GM10248 (cell line): ENCODE measurements around the gene ZBTB20.

Source experiments
- CTCF ChIA-PET: fragments of 300-600 bp; sonication (Branson Sonifier 250); formaldehyde crosslinking; extraction: SDS; loops from one replicate; lab custom pipeline; 2021; ENCODE audit warnings: antibody characterized with exemption; lab: Yijun Ruan, JAX
- POLR2A ChIA-PET: fragments of 350-650 bp; sonication (Branson Sonifier 250); formaldehyde crosslinking; extraction: SDS; loops from one replicate; lab custom pipeline; 2020; ENCODE audit warnings: antibody characterized with exemption; lab: Yijun Ruan, JAX
- DNase-seq: peaks from one replicate; pipeline ENCODE4 v3.0.0; 2012; ENCODE audit errors: extremely low spot score
- TF ChIP-seq, protein P1 (sequence below): IDR thresholded peaks from 2 replicates; pipeline ENCODE4 v1.5.1; 2012; ENCODE audit warnings: mild to moderate bottlenecking, low read depth; ENCODE audit errors: extremely low read depth, missing control alignments, control extremely low read depth

Gene ZBTB20

GRCh38 chr3:114804099-114804498, 343.0 kb downstream of the ZBTB20 start:
- POLR2A ChIA-PET = no interaction called here
- CTCF ChIA-PET = interaction anchor here (1.0 kb wide), 1 partner anchor 54 kb away, joined by 3 read pairs; no protein-coding TSS in a partner anchor
- TF ChIP-seq, protein P1, sequence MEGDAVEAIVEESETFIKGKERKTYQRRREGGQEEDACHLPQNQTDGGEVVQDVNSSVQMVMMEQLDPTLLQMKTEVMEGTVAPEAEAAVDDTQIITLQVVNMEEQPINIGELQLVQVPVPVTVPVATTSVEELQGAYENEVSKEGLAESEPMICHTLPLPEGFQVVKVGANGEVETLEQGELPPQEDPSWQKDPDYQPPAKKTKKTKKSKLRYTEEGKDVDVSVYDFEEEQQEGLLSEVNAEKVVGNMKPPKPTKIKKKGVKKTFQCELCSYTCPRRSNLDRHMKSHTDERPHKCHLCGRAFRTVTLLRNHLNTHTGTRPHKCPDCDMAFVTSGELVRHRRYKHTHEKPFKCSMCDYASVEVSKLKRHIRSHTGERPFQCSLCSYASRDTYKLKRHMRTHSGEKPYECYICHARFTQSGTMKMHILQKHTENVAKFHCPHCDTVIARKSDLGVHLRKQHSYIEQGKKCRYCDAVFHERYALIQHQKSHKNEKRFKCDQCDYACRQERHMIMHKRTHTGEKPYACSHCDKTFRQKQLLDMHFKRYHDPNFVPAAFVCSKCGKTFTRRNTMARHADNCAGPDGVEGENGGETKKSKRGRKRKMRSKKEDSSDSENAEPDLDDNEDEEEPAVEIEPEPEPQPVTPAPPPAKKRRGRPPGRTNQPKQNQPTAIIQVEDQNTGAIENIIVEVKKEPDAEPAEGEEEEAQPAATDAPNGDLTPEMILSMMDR = no peak
- DNase-seq = no peak

- TF ChIP-seq, protein P1 = no peak
- ChIA-PET CTCF (interaction anchor here (1.0 kb wide), 1 partner anchor 53 kb away, joined by 3 read pairs; no protein-coding TSS in a partner anchor), POLR2A (no interaction called here)
- DNase-seq = no peak
Measured at GRCh38 chr3:114803042-114803695, 343.9 kb downstream of the ZBTB20 start.

DNA sequence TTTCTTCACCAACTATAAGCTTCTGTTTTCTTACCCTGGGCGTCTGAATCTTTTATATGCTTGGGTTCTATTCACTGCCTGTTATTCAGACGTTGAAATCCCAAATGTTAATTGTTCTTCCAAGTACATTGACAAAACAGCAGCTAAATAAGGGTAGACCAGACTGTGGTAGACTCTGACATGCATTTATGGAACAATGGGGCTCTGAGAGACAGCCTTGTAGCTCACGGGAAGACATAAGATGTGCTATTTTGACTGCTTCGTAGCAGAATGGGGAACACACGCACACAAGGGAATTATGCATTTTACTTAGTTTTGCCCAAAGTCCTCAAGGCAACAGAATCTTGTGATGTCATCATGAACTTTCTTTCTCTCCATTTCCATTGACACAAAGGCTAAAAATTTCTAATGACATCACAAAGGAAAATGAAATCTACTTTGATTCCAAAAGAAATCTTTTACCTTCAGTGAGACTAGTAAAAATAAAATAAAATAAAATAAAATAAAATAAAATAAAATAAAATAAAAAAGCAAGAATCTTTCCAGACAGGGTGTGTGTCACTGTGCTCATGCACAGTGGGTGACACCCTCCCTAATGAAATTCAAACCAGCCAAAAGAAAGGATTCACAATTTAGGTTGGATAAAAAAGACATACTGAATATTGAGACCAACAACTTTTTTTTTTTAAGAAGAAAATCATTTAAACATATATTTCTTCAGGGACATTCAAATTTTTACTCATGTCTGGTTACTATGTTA, 346.6 kb downstream of the ZBTB20 start:
- CTCF ChIA-PET = interaction anchor here (0.8 to 1.1 kb wide), 2 partner anchors 11 to 71 kb away, joined by 3 read pairs; no protein-coding TSS in a partner anchor
- TF ChIP-seq, protein P1 = no peak
- POLR2A ChIA-PET = no interaction called here
- no peak for DNase-seq

DNA sequence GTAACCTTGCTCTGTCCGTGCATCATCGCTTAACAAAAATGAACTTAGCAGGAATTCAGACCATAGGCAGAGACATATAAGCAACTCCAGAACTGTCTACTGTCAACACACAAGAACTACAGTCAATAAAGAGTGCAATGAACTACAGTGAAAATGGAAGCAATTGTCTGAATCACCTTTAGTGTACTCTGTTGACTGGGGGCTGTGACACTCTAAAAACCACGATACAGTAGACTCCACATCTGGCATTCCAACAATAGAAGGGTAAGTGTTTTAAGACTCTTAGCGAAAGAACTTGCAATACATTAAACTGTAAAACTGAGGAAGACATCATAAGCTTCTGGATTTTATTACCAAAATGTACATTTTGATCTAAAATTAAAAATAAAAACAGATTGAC, 347.3 kb downstream of the ZBTB20 start:
- TF ChIP-seq, protein P1 = no peak
- DNase-seq = no peak
- ChIA-PET POLR2A (no interaction called here), CTCF (interaction anchor here (0.8 kb wide), 1 partner anchor 11 kb away, joined by 3 read pairs; no protein-coding TSS in a partner anchor)

- ChIA-PET POLR2A (no interaction called here), CTCF (no interaction called here)
- no peak for DNase-seq
- TF ChIP-seq, protein P1 = no peak
Measured at GRCh38 chr3:114796796-114797195, 350.3 kb downstream of the ZBTB20 start.

DNA sequence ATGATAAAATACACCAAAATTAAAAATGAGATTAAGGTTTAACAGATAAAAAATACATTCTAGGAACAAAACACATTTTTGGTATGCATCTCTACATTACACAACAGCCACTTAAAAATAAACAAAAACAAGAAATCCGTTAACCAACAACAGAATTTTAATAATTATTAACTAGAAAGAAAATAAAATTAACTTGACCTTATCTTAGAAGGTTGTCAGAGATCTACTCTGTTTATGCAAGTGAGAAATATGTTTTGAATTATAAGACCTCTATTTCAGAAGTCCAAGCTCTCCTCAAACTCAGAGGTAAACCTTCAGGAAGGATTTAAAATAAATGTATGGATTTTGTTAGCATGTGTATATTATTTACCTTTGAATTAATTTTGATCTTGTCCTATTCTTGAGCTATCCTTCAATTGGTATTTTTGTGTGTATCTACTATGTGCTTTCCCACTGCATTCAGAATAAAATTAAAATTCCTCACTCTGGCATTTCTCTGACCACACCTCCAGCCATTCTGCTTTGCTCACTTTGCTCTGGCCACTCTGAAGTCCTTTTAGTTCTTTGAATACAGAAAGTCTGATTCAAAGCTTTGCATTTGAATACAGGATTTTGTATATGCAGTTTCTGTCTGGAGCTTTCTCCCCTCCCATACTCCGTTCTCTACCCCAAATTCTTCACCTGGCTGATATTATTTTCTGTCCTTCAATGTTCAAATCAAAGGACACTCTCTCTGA, 352.0 kb downstream of the ZBTB20 start:
- no peak for DNase-seq
- ChIA-PET CTCF (no interaction called here), POLR2A (no interaction called here)
- TF ChIP-seq, protein P1 = no peak
